HG03064 (cell line): ENCODE measurements around the gene SEMA3E.
"Not testable (repeated sequence)": the region's sequence is repeated elsewhere in the genome, so short reads cannot be mapped to it uniquely, and the experiment has no call there.

Experiments
- ATAC-seq: cut with Tn5 transposase; IDR thresholded peaks from one replicate; pipeline ENCODE4 v1.9.1; 2021; ENCODE audit warnings: low read depth; ENCODE audit not compliant: unreplicated experiment

SEMA3E gene

GRCh38 chr7:83502636-83503035 lies 146.3 kb downstream of the SEMA3E start:
- no peak for ATAC-seq

GRCh38 chr7:83494683-83495082 lies 154.3 kb downstream of the SEMA3E start:
- ATAC-seq = no peak

GRCh38 chr7:83492802-83493201 lies 156.1 kb downstream of the SEMA3E start:
- ATAC-seq = no peak

GRCh38 chr7:83487801-83488200 lies 161.1 kb downstream of the SEMA3E start:
- ATAC-seq = no peak

- no peak for ATAC-seq
These were observed 162.0 kb downstream of the SEMA3E start for GRCh38 chr7:83486957-83487356.

- ATAC-seq = no peak
These were observed 162.4 kb downstream of the SEMA3E start for GRCh38 chr7:83486536-83486935.

- no peak for ATAC-seq
These were observed 164.1 kb downstream of the SEMA3E start for GRCh38 chr7:83484826-83485225.

- ATAC-seq = no peak
These were observed 164.7 kb downstream of the SEMA3E start for GRCh38 chr7:83484266-83484665.

GRCh38 chr7:83478616-83479015 lies 170.3 kb downstream of the SEMA3E start:
- no peak for ATAC-seq

- ATAC-seq = no peak
These were observed 172.4 kb downstream of the SEMA3E start for GRCh38 chr7:83476511-83477050.

GRCh38 chr7:83475420-83475819 lies 173.5 kb downstream of the SEMA3E start:
- ATAC-seq = no peak

- no peak for ATAC-seq
These were observed 176.6 kb downstream of the SEMA3E start for GRCh38 chr7:83472376-83472775.

- no peak for ATAC-seq
These were observed 179.4 kb downstream of the SEMA3E start for GRCh38 chr7:83469491-83469890.

- no peak for ATAC-seq
These were observed 179.9 kb downstream of the SEMA3E start for GRCh38 chr7:83469076-83469475.

- peak; percentile 98 for ATAC-seq
These were observed 180.6 kb downstream of the SEMA3E start for GRCh38 chr7:83468251-83468739.

- ATAC-seq = no peak
These were observed 181.4 kb downstream of the SEMA3E start for GRCh38 chr7:83467493-83467892.

GRCh38 chr7:83466956-83467355 lies 182.0 kb downstream of the SEMA3E start:
- no peak for ATAC-seq

- no peak for ATAC-seq
These were observed 182.6 kb downstream of the SEMA3E start for GRCh38 chr7:83466187-83466923.

GRCh38 chr7:83465643-83466042 lies 183.3 kb downstream of the SEMA3E start:
- ATAC-seq = no peak

- not testable (repeated sequence) for ATAC-seq
These were observed 187.1 kb downstream of the SEMA3E start for GRCh38 chr7:83461820-83462219.

GRCh38 chr7:83459930-83460653 lies 188.8 kb downstream of the SEMA3E start:
- ATAC-seq = not testable (repeated sequence)
